ENCODE results near the gene ADPRS. TPM values are rescaled to one million over a fixed set of nuclear protein-coding genes. Genes with fewer than 3 reads are reported as not detected.
A peak's percentile ranks its signal among the peaks of the same experiment; 100 is the strongest.

Gene ADPRS
- total RNA-seq, 1 donor from 2014 or later, result 27.4 TPM

- no peak for ATAC-seq
Measured at GRCh38 chr1:36111151-36111550, 22.5 kb downstream of the ADPRS start.

GRCh38 chr1:36112823-36113222 is 24.1 kb downstream of the ADPRS start:
- no peak for ATAC-seq

GRCh38 chr1:36114371-36114770 is 25.7 kb downstream of the ADPRS start:
- no peak for ATAC-seq

DNA sequence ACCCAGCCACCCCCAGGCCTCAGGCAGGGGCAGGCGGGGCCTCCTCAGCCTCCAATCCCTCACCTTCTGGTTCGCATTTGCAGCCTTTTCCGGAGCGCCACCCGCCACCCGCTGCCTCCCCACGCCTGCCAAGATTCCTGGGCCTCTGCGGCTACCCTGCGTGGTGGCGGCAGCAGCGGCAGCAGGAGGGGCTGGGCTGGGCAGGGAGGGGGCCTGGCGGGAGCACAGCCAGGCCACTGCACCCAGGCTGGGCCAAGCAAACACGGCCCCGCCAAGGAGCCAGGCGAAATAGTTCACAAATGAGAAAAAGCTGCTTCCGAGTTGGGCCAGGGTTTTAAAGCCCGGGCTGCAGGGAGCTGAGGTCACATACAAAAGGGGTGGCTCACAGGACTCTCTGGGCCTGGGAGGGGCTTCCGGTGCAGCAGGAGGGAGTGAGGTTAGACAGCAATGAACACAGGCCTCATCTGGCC is 26.5 kb downstream of the ADPRS start:
- no peak for ATAC-seq

DNA sequence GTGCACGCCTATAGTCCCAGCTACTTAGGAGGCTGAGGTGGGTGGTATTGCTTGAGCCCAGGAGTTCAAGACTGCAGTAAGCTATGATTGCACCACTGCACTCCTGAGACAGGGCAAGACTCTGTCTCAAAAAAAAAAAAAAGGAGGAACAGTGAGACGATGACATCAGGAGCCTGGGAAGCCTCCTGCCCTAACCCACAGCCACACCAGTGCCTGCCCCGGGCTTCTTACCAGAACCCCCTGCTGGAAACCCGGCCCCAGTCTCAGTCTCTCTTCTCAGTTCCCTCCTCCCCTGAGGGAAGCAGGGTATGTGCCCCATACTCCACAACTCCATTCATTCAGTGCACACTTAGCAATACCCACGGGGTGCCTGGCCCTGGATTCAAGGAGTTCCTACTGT is 27.2 kb downstream of the ADPRS start:
- ATAC-seq, result no peak

DNA sequence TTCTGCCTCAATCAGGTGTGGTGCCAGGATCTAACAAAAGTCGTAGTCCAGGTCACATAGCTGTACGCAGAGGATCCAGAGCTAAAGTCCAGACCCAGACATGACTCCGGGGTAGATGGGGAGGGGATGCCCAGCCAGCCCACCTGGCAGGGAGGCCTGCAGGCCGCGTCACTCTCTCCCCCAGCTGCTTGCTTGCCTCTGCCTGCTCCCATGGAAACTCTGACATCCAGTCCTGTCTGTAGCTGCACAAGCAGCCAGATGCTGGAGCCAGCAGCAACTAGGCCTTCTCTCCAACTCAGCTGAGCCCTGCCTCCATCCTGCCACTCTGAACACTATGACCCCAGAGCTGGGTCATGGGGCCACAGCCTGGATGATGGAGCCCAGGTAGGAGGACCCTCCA is 28.2 kb downstream of the ADPRS start:
- no peak for ATAC-seq

DNA sequence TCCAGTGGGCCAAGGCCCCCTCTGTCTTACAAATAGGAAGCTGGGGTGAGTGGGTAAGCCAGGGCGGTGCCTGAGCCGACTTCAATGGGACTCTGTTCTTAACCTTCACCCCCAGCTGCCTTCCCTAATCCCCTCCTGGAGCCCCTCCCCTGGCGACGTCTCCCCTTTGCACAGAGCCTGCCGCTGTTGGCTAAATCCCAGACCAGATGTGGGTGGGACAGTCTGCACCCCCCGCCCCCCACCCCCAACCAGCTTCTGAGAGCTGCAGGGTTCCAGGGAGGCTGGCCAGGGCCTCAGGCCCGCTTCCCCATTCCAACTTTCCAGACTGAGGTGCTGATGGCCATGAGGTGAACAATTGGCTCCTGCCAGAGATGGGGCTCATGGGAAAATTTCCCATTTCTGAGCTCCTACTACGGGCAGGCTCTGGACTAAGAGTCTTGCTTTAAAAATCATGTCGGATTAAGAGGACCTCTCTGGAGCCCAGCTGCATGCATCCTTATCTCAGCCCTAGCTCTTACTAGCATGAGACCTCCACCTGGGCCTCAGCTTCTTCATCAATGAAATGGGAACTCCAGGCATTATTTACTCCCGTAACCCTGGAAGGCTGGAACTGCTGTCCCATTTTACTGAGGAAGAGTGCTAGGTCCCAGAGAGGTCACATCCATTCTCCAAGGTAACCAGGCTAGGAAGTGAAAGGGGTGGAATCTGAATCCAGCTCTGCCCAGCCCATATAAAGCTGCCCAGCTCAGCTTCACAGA is 29.9 kb downstream of the ADPRS start:
- ATAC-seq, result no peak

- no peak for ATAC-seq
Measured at GRCh38 chr1:36119456-36119855, 30.8 kb downstream of the ADPRS start.

DNA sequence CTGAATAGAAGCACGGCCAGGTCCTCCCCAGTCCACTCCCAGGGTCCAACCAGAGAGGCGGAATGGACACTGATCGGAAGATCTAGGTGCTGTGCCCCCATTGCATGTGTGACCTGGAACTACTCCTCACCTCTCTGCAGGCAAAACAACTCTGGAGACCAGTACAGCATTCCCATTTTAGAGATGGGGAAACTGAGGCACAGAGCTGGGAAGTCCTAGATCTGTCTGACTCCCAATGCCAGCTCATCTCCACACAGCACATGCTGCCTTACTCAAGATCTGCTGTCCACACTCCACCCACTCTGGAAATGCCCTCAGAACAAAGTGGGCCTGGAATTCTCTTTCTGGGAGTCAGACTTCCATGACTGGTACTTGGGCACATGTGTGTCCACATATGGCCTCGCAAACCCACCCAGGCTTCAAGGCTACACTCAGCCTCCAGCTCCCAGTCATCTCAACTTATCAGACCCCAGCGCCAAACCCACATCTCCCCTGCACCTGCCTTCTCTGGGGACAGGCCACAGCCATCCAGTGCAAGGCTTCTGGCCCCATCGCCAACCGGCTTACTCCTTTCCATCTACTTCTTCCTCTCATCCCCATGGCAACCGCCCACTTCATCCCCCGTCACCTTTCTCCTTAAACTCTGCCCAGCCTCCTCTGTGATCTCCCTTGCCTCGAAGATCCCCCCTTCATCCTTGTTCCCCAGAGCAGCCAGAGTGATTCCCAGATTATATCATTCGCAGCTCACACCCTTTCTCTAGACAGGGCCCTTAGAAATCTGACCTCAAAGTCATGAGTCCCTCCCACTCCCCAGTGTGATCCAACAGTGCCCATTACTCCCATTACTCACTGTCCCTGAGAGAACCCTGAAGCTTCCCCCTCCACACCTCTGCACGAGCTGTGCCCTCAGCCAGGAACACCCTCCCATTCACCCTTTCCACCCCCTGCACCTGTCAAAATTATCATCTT is 33.7 kb downstream of the ADPRS start:
- ATAC-seq, result no peak

DNA sequence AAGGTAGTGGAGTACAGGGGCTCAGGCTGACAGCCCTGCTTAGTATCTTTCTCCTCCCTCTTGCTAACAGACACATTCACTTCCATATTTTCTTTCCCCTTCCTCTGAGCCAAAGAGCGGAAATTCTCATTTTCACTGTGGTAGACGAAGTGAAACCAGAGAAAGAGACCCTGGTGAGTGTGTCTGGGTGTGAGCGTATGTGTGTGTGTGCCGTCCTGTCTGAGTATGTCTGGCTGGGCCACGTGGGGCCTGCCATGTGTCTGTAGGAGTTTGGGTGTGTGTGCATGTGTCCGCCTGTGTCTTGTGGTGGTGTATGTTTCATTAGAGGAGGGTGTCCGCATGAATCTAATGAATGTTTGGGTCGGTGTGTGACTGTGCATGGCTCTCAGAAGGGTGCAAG is 34.7 kb downstream of the ADPRS start:
- no peak for ATAC-seq

GRCh38 chr1:36124404-36125128 is 35.9 kb downstream of the ADPRS start:
- no peak for ATAC-seq

- peak; percentile 26 for ATAC-seq
Measured at GRCh38 chr1:36125129-36125991, 36.7 kb downstream of the ADPRS start, which contains the start of gene COL8A2. Gene COL8A2 (minus strand): TSS chr1:36125222. CDS start chr1:36100242, 24,980 bp downstream.

GRCh38 chr1:36126005-36126716 is 37.5 kb downstream of the ADPRS start:
- no peak for ATAC-seq

DNA sequence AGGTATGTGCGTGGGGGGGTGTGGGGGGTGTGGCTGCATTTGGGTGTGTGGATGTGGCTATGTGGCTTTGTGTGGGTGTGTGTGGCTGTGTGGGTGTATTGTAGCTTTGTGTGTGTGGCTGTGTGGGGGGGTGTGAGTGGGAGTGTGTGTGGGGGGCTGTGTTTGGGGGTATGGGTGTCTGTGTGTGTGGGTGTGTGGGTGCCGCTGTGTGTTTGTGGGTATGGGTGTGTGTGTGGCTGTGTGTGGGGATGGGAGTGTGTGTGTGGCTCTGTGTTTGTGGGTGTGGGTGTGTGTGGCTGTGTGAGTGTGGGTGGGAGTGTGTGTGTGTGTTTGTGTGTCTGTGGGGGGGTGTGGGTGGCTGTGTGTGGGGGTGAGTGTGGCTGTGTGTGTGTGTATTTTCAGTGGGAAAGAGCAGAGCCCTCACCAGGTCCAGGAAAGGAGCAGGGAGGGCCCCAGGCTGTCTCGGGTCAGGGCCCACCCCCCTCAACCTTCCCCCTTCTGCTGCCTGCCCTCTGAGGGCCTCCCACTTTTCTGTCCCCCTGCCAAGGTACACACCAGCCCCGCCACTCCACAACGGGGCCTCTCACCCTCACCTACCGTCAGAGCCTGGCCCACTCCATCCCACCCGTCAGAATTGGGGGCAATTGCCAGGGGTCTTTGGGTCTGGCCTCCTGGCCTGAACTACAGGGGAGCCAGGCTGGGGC is 38.3 kb downstream of the ADPRS start:
- ATAC-seq, result no peak

DNA sequence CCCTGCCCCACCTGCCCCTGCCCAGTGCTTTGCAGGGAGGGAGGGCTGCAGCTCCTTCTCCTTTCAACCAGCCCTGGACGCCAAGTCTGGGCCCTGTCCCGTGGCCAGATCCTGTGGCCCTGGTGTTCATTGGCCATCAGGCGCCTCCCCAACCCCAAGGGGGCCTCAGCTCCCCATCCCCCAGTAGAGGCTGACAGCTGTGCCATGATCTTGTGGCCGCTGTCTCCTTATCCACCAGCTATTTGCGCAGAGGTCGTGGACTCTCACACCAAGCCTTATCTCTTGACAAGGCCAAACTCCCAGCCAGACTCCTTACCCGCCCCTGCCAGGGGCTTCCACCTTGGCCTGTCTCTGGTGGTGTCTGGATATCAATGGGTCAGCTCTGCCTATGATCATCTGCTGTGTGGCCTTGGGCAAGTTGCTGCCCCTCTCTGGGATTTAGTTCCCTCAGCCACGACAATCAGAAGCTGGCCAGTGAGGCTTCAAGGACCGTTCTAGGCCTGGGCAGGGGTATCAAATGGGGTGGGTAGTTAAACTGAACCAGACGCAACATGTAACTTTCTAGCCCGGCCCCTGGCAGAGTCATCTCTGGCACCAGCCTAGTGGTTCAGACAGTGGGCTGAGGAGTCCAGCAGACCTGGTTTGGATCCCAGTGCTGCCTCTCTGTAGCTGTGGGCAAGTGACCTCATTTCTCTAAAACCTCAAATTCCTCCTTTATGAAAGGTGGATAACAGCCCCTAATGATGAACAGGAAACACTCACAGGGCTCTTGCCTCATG is 39.6 kb downstream of the ADPRS start:
- ATAC-seq, result no peak

- no peak for ATAC-seq
Measured at GRCh38 chr1:36128905-36129206, 40.2 kb downstream of the ADPRS start.

- no peak for ATAC-seq
Measured at GRCh38 chr1:36132029-36132428, 43.3 kb downstream of the ADPRS start.

DNA sequence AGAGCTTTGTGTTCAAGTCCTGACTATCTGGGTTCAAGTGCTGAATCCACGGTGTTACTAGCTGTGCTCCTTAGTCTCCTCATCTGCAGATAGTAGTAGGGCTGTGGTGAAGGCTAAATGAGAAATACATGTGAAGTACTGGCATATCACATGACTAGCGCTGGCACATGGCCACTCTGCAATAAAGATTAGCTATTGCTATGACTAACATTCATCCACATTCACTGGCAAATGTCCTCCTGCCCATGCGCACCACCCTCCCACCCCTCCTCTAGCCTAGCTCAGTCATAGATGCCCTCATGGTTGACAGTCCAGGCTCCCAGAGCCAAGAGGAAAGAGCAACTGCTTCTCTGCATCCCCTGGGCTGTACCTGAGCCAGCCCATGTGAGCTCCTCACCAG is 44.8 kb downstream of the ADPRS start:
- ATAC-seq, result peak; percentile 80

GRCh38 chr1:36134031-36134430 is 45.3 kb downstream of the ADPRS start:
- ATAC-seq, result no peak
